HepG2 (cell line): ENCODE data around the gene MXD1. TPM values are rescaled to one million over a fixed set of nuclear protein-coding genes. Genes with fewer than 3 reads are reported as not detected.
A peak's percentile ranks its signal among the peaks of the same experiment; 100 is the strongest.

Experiments
- BCLAF1 ChIP-seq: fragments of 450-650 bp; IDR thresholded peaks from 2 replicates; pipeline ENCODE4 v1.6.1; 2017; ENCODE audit warnings: mild to moderate bottlenecking
- DDIT3 ChIP-seq: sonication (generic); formaldehyde crosslinking; IDR thresholded peaks from 2 replicates; pipeline ENCODE4 v1.4.0; 2020; ENCODE audit warnings: mild to moderate bottlenecking, missing genetic modification reagents
- HDAC6 ChIP-seq: fragments of 200-600 bp; sonication (generic); IDR thresholded peaks from 2 replicates; pipeline ENCODE4 v1.7.0; 2017; ENCODE audit warnings: mild to moderate bottlenecking, antibody characterized with exemption, low read length, low read depth
- HNRNPUL1 ChIP-seq: fragments of 200-400 bp; formaldehyde crosslinking; IDR thresholded peaks from 2 replicates; pipeline ENCODE4 v1.6.1; 2017; ENCODE audit warnings: low read depth, mild to moderate bottlenecking, low read length, moderate library complexity
- MLXIP ChIP-seq: sonication (generic); formaldehyde crosslinking; IDR thresholded peaks from 2 replicates; pipeline ENCODE4 v1.9.0; 2021; ENCODE audit warnings: missing genetic modification reagents, borderline replicate concordance
- MNT ChIP-seq: fragments of 450-650 bp; IDR thresholded peaks from 2 replicates; pipeline ENCODE4 v1.6.1; 2016
- NFIB ChIP-seq: sonication (generic); formaldehyde crosslinking; IDR thresholded peaks from 2 replicates; pipeline ENCODE4 v1.9.0; 2021; ENCODE audit warnings: missing genetic modification reagents, mild to moderate bottlenecking, borderline replicate concordance
- RBM22 ChIP-seq: fragments of 200-400 bp; formaldehyde crosslinking; optimal IDR thresholded peaks from 2 replicates; pipeline ENCODE3; 2017; ENCODE audit warnings: mild to moderate bottlenecking, low read length, moderate library complexity
- SAP130 ChIP-seq: IDR thresholded peaks from 2 replicates; pipeline ENCODE4 v1.6.1; 2016; ENCODE audit warnings: low read depth
- SP5 ChIP-seq: IDR thresholded peaks from 2 replicates; pipeline ENCODE4 v1.6.1; 2016; ENCODE audit warnings: low read depth, borderline replicate concordance
- WIZ ChIP-seq: sonication (generic); formaldehyde crosslinking; IDR thresholded peaks from 2 replicates; pipeline ENCODE4 v1.5.1; 2020; ENCODE audit warnings: mild to moderate bottlenecking, missing genetic modification reagents
- YEATS2 ChIP-seq: sonication (generic); formaldehyde crosslinking; IDR thresholded peaks from 2 replicates; pipeline ENCODE4 v1.4.0; 2020; ENCODE audit warnings: missing genetic modification reagents, borderline replicate concordance
- ZBTB25 ChIP-seq: IDR thresholded peaks from 2 replicates; pipeline ENCODE4 v1.6.1; 2018; ENCODE audit warnings: missing genetic modification reagents
- ZMAT3 ChIP-seq: sonication (generic); formaldehyde crosslinking; conservative IDR thresholded peaks from 2 replicates; pipeline ENCODE4 v1.7.0; 2021; ENCODE audit warnings: missing genetic modification reagents
- ZNF121 ChIP-seq: sonication (generic); formaldehyde crosslinking; IDR thresholded peaks from 2 replicates; pipeline ENCODE4 v1.5.0; 2020; ENCODE audit warnings: mild to moderate bottlenecking, missing genetic modification reagents
- ZNF549 ChIP-seq: sonication (generic); formaldehyde crosslinking; IDR thresholded peaks from 2 replicates; pipeline ENCODE4 v1.5.0; 2020; ENCODE audit warnings: missing genetic modification reagents
- ZNF703 ChIP-seq: sonication (generic); formaldehyde crosslinking; IDR thresholded peaks from 2 replicates; pipeline ENCODE4 v1.5.1; 2020; ENCODE audit warnings: missing genetic modification reagents, mild to moderate bottlenecking, moderate library complexity, borderline replicate concordance
- ZNF746 ChIP-seq: sonication (generic); formaldehyde crosslinking; IDR thresholded peaks from 2 replicates; pipeline ENCODE4 v1.8.0; 2022; ENCODE audit warnings: mild to moderate bottlenecking, missing genetic modification reagents
- ZNF775 ChIP-seq: sonication (generic); formaldehyde crosslinking; IDR thresholded peaks from 2 replicates; pipeline ENCODE4 v1.4.0; 2020; ENCODE audit warnings: missing genetic modification reagents, mild to moderate bottlenecking, moderate library complexity, borderline replicate concordance
- ZNF841 ChIP-seq: sonication (generic); formaldehyde crosslinking; IDR thresholded peaks from 2 replicates; pipeline ENCODE4 v1.8.1; 2023; ENCODE audit warnings: missing genetic modification reagents, borderline replicate concordance
- polyA plus RNA-seq, 8 experiments: library from polyadenylated mRNA; depleted of rRNA in 3 of 8; stranded (reverse) in 7 of 8; unstranded in 1 of 8; fragments of >200 nt; fragmentation: Illumina TruSeq in 4 of 8; extraction: Trizol in 4 of 8; gene quantifications; 2 replicates each; pipeline versions ENCODE4 v1.2.1 to v1.2.3, GENCODE V29; 2011 to 2016; ENCODE audit warnings: low read depth in 4 of 8, missing spikeins in 1 of 8, mixed read lengths in 1 of 8; ENCODE audit not compliant: insufficient read depth in 1 of 8
- total RNA-seq, 5 experiments: library from RNA; depleted of rRNA; stranded (reverse); fragments of >200 nt; fragmentation: Illumina TruSeq; extraction: Trizol; gene quantifications; 2 replicates each; pipeline ENCODE4 v1.2.3, GENCODE V29; 2016; ENCODE audit warnings: low read depth in 1 of 5

Gene MXD1
- total and polyA plus RNA-seq, 2 of the 13 experiments (the other 11 are each of a cell fraction or from before 2014, with no cell fraction given): 6.4 to 14.9 TPM

GRCh38 chr2:69926849-69927515, 12.1 kb downstream of the MXD1 start (continued):
- peak; percentile 84; the same call in 1 of the 2 replicates for TF ChIP-seq ZBTB25 (CRISPR knock-in tag)
- no peak for TF ChIP-seq ZNF549 (CRISPR knock-in tag)
- no peak for TF ChIP-seq ZNF775 (CRISPR knock-in tag)
- TF ChIP-seq ZNF841 (CRISPR knock-in tag): no peak
- no peak for TF ChIP-seq HDAC6
- TF ChIP-seq ZNF121 (CRISPR knock-in tag): no peak
- peak; percentile 63 for TF ChIP-seq RBM22
- no peak for TF ChIP-seq MLXIP
- no peak for TF ChIP-seq WIZ (CRISPR knock-in tag)
- TF ChIP-seq BCLAF1: no peak
- TF ChIP-seq DDIT3 (CRISPR knock-in tag): peak; percentile 47; the same call in 1 of the 2 replicates
- TF ChIP-seq SAP130 (CRISPR knock-in tag): peak; percentile 70
- 0 out of 2 replicates have a peak, but pooled peaks have one; percentile 22 for TF ChIP-seq SP5 (CRISPR knock-in tag)
- TF ChIP-seq ZNF746 (CRISPR knock-in tag): no peak
- no peak for TF ChIP-seq MNT
- no peak for TF ChIP-seq ZNF703 (CRISPR knock-in tag)
- peak; percentile 69; the same call in 1 of the 2 replicates for TF ChIP-seq YEATS2 (CRISPR knock-in tag)
- no peak for TF ChIP-seq NFIB
- TF ChIP-seq HNRNPUL1: no peak
- TF ChIP-seq ZMAT3 (CRISPR knock-in tag): no peak
